Left lung (tissue), 10 donors: ENCODE data around the gene IQCF6. TPM values are rescaled to one million over a fixed set of nuclear protein-coding genes. Genes with fewer than 3 reads are reported as not detected.
A peak's percentile ranks its signal among the peaks of the same experiment; 100 is the strongest.

Source experiments
- ATAC-seq: fragments of 200-7000 bp; cut with Tn5 transposase; one replicate; pipeline ENCODE4 v1.9.1; 2020; ENCODE audit warnings: moderate library complexity
- DNase-seq, 4 donors: peaks; one replicate each; pipeline ENCODE4 v3.0.0-alpha.2; 2013 to 2020
- H3K27ac ChIP-seq, 2 donors: fragments of 200-600 bp; sonication (generic) in 1 of 2; one replicate each; pipeline versions ENCODE4 v1.5.0 to v1.8.0; 2020 to 2021
- H3K27me3 ChIP-seq, 2 donors: fragments of 200-600 bp; sonication (generic) in 1 of 2; one replicate each; pipeline versions ENCODE4 v1.5.0 to v1.8.0; 2020 to 2021
- H3K36me3 ChIP-seq, 2 donors: fragments of 200-600 bp; sonication (generic) in 1 of 2; one replicate each; pipeline versions ENCODE4 v1.5.0 to v1.8.0; 2020 to 2021
- H3K4me1 ChIP-seq, 2 donors: fragments of 200-600 bp; one replicate each; pipeline ENCODE4 v1.8.0; 2021
- H3K4me3 ChIP-seq, 2 donors: fragments of 200-600 bp; sonication (generic) in 1 of 2; one replicate each; pipeline versions ENCODE4 v1.5.0 to v1.8.0; 2020 to 2021; ENCODE audit warnings: mild to moderate bottlenecking in 1 of 2
- H3K9me3 ChIP-seq, 2 donors: fragments of 200-600 bp; sonication (generic) in 1 of 2; one replicate each; pipeline versions ENCODE4 v1.5.0 to v1.8.0; 2020 to 2021
- intact Hi-C, 2 donors: fragments of 100-400 bp; cut with DNase I; formaldehyde crosslinking; loops; one replicate each; pipeline versions ENCODE4 v1.11.2 to v1.14.2; 2022
- polyA plus RNA-seq, 6 donors: library from polyadenylated mRNA; unstranded; fragments of 120-200 nt; gene quantifications; one replicate each; pipeline ENCODE4 v1.2.1, GENCODE V29; 2013; ENCODE audit not compliant: insufficient read length in 6 of 6
- total RNA-seq, 2 donors: library from RNA; stranded (reverse); fragmentation: NEBNext Ultra II Directional; extraction: Animal tissue kit (Norgen Biotek cat#: 25700); gene quantifications; one replicate each; pipeline ENCODE4 v1.2.1, GENCODE V29; 2021
- TF ChIP-seq, protein P1 (sequence below), 2 donors: fragments of 200-600 bp; sonication (generic) in 1 of 2; IDR thresholded peaks; one replicate each; pipeline versions ENCODE4 v1.5.0 to v1.8.0; 2021; ENCODE audit warnings: antibody characterized with exemption in 2 of 2
- donor health status: DM: no; HTN: yes; CAD: no.
- donor health status: DM: no; HTN: no; CAD: no.

The IQCF6 gene
- total and polyA plus RNA-seq, 8 donors, result not detected

DNA sequence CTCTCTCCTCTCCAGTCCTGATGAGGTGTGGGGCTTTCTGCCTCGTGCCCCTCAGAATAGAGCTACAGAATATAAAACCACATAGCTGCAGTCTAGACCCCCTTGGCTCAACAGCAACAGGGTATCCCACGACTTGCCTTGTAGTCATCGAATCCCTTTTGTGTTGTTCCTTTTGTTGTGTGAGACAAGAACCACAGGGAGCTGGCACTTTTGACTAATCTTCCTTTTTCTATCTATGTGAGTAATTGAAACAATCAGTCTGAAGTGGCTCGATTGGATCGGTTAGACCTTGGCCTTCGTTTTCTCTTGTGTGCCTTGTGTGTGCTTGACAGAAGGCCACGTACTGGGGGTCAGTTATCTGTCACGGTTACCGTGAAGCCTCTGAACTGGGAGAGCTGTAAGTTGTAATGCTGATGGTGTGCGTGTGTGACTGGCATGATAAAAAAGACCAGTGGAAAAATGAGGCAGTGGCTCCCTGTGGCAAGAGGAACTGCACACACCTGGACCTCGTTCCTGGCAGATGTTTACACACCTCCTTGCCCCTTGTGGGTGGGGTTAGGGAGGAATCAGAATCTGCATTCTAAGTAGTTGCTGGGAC, 23.2 kb upstream of the IQCF6 start:
- H3K27me3 ChIP-seq, result peaks cover 0 to 15% of the 10 kb centered on the region in 2 donors
- intact Hi-C loops, result loop anchor here in 1 of 2 donors (10.0 kb wide), 1 partner anchor 297 kb away; the partner anchor contains the start of gene DCAF1
- no peak overlapping the region for H3K4me3 ChIP-seq
- no peak for DNase-seq
- ATAC-seq, result no peak
- TF ChIP-seq, protein P1, sequence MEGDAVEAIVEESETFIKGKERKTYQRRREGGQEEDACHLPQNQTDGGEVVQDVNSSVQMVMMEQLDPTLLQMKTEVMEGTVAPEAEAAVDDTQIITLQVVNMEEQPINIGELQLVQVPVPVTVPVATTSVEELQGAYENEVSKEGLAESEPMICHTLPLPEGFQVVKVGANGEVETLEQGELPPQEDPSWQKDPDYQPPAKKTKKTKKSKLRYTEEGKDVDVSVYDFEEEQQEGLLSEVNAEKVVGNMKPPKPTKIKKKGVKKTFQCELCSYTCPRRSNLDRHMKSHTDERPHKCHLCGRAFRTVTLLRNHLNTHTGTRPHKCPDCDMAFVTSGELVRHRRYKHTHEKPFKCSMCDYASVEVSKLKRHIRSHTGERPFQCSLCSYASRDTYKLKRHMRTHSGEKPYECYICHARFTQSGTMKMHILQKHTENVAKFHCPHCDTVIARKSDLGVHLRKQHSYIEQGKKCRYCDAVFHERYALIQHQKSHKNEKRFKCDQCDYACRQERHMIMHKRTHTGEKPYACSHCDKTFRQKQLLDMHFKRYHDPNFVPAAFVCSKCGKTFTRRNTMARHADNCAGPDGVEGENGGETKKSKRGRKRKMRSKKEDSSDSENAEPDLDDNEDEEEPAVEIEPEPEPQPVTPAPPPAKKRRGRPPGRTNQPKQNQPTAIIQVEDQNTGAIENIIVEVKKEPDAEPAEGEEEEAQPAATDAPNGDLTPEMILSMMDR (IDR thresholded peaks at IDR 0.05), result no peak
- H3K4me1 ChIP-seq, result no peaks in the 10 kb centered on the region
- no peaks in the 10 kb centered on the region for H3K36me3 ChIP-seq
- H3K27ac ChIP-seq, result no peak overlapping the region
- no peaks in the 10 kb centered on the region for H3K9me3 ChIP-seq

DNA sequence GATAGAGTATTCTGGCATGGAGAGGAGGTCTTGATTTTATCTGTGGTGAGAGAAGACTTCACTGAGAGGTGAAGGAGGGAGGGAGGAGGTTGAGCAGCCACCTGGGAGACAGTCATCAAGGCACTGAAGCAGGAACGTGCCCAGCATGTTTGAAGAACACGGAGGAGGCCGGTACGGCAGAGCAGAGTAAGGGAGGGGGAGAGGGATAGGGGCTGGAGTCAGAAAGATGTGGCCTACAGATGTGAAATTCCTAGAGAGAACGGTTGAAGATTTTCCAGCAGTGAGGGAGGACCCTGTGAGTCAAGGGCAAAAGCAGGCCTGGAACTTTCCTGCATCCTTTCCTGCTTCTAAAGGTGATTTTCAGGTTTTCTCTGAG, 21.7 kb upstream of the IQCF6 start:
- DNase-seq, result no peak
- no peak overlapping the region for H3K4me3 ChIP-seq
- H3K4me1 ChIP-seq, result no peaks in the 10 kb centered on the region
- ATAC-seq, result no peak
- no peak overlapping the region for H3K27ac ChIP-seq
- H3K36me3 ChIP-seq, result no peaks in the 10 kb centered on the region
- TF ChIP-seq, protein P1 (IDR thresholded peaks at IDR 0.05), result no peak
- H3K9me3 ChIP-seq, result no peaks in the 10 kb centered on the region
- peaks cover 3 to 29% of the 10 kb centered on the region in 2 donors for H3K27me3 ChIP-seq
- intact Hi-C loops, result loop anchor here in 1 of 2 donors (10.0 kb wide), 1 partner anchor 296 kb away; the partner anchor contains the start of gene DCAF1

DNA sequence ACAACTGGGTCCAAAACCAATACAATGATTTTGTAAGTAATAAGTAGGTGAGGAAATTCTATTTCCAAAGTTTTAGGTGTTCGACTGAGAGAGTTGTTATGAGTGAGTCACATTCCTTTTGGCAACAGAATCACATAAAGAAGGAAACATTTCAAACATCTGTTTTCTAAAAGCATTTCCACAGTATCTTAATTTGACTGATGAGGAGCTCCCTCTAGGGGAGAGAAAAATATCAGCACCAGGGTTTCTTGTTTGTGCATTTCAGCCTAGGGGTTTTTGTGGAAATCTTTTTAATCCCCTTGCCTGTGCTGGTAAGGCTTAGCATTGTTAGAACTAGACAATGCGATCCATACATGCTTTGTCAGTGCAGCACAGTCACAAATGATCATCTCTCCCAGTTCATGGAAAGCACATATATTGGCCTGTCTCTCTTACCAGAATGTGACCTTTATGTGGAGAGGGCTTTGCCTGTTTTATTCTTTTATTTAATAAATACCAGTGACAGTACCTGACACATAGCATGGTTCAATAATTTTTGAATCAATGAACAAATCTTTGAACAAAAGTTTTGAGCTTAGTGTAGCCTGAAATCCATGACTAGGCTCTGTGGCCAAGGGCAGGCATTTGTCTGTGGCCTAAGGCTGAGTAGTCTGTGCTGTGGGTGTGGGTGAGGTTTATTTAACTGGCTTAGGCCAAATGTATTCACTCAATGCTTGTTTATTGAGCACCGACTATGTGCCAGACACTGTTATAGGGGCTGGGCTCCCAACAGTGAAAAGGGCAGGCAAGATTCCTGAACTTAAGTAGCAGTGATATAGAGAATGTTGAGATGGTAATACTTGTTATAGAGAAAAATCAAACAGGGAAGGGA, 21.1 kb upstream of the IQCF6 start:
- DNase-seq (peak in 2 of 4 donors; percentile 36 to 54), ATAC-seq (peak; percentile 82)
- Histone ChIP-seq H3K9me3 (no peaks in the 10 kb centered on the region), H3K36me3 (no peaks in the 10 kb centered on the region), H3K27me3 (peaks cover 3 to 35% of the 10 kb centered on the region in 2 donors), H3K4me3 (no peak overlapping the region), H3K27ac (no peak overlapping the region), H3K4me1 (no peaks in the 10 kb centered on the region)
- intact Hi-C loops, result loop anchor here in 1 of 2 donors (10.0 kb wide), 1 partner anchor 295 kb away; the partner anchor contains the start of gene DCAF1
- TF ChIP-seq, protein P1 (IDR thresholded peaks at IDR 0.05), result peak; percentile 57 to 76

DNA sequence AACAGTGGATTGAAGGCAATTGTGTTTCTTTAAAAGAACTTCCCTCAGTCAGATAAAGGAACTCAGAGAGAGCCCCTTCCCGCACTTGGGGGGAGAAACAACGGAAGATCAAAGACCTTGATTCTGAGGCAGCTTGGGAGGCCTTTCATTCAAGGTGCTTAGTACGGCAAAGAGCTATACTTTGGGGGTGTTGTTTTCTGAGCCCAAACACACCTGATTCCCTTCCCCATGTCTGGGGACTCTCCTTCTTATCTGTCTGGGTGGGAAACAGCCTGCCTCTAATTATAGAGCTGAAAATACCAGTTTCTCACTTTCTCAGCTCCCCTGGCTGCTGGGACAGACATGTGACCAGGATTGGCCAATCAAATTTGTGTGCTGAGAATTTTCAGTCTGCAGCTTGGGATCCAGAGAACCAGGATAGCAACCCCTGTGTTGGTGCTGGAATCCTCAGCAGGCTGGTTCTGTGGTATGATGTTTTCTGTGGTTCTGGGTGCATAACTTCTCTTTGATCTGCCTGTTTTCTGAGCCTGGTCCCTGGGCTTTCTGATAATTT, 19.4 kb upstream of the IQCF6 start:
- intact Hi-C loops, result no loop called here
- DNase-seq (no peak), ATAC-seq (no peak)
- no peaks in the 10 kb centered on the region for H3K9me3 ChIP-seq
- peaks cover 3 to 40% of the 10 kb centered on the region in 2 donors for H3K27me3 ChIP-seq
- no peak overlapping the region for H3K27ac ChIP-seq
- TF ChIP-seq, protein P1 (IDR thresholded peaks at IDR 0.05), result no peak
- H3K4me1 ChIP-seq, result no peaks in the 10 kb centered on the region
- no peaks in the 10 kb centered on the region for H3K36me3 ChIP-seq
- no peak overlapping the region for H3K4me3 ChIP-seq

DNA sequence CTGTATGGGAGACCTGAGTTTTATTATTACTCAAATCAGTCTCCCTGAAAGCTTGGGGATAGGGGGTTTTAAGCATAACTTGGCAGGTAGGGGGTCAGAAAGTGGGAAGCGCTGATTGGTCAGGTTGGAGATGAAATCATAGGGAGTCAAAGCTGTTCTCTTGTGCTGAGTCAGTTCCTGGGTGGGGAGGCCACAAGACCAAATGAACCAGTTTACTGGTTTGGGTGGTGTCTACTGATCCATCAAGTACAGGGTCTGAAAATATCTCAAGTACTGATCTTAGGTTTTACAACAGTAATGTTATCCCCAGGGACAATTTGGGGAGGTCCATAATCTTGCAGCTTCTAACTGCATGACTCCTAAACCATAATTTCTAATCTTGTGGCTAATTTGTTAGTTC, 17.8 kb upstream of the IQCF6 start:
- TF ChIP-seq, protein P1 (IDR thresholded peaks at IDR 0.05), result no peak
- Histone ChIP-seq H3K4me3 (no peak overlapping the region), H3K27ac (no peak overlapping the region), H3K36me3 (no peaks in the 10 kb centered on the region), H3K9me3 (no peaks in the 10 kb centered on the region), H3K27me3 (peaks cover 3 to 40% of the 10 kb centered on the region in 2 donors), H3K4me1 (no peaks in the 10 kb centered on the region)
- no peak for DNase-seq
- no peak for ATAC-seq
- intact Hi-C loops, result no loop called here
